ENCODE results near the gene MKNK1.

The MKNK1 gene

DNA sequence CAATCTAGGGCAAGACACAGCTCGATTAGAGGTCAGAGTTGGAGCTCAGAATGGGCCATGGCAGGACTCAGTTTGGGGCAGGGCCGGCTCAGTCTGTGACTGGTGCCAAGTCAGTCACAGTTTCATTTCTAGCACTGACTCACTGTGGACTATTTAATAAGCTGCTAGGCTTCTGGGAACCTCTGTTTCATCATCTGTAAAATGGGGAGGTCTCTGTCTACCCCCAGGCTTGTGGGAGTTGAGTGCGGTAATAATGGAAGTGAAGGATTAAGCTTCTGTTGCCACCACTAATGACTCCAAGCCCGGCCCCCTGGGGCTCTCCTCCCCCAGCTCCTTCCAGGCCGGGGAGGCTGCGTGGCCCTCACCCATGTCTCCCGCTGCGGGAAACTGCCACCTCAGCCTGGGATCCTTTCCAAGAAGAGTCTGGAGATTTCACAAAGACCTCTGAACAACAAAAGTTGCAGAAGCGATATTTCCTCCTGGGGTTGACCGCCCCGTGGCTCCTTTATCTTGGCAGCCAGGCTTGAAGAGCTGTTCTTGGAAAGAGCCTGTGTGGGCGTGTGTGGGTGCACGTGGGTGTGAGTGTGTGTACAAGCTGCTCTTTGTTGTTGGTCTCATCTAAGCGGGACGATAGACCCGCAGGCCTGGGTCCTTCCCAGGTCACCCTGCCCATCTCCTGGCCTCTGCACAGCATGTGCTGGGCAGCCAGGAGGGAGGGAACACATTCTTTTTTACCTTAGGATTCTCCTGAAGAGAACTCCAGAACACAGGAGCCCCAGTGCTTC is 81.7 kb downstream of the MKNK1 start:
- TF ChIP-seq, protein P1, sequence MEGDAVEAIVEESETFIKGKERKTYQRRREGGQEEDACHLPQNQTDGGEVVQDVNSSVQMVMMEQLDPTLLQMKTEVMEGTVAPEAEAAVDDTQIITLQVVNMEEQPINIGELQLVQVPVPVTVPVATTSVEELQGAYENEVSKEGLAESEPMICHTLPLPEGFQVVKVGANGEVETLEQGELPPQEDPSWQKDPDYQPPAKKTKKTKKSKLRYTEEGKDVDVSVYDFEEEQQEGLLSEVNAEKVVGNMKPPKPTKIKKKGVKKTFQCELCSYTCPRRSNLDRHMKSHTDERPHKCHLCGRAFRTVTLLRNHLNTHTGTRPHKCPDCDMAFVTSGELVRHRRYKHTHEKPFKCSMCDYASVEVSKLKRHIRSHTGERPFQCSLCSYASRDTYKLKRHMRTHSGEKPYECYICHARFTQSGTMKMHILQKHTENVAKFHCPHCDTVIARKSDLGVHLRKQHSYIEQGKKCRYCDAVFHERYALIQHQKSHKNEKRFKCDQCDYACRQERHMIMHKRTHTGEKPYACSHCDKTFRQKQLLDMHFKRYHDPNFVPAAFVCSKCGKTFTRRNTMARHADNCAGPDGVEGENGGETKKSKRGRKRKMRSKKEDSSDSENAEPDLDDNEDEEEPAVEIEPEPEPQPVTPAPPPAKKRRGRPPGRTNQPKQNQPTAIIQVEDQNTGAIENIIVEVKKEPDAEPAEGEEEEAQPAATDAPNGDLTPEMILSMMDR (conservative IDR thresholded peaks at IDR 0.05; ENCODE audit: low read depth), result no peak
- peak overlapping the region; percentile 75 for H3K27ac ChIP-seq
- POLR2A ChIA-PET (ENCODE audit: low non-redundant PET), result interaction anchor here (0.8 kb wide), 1 partner anchor 94 kb away, joined by 3 read pairs; the partner anchor contains the start of gene MOB3C
- CTCF ChIA-PET, result interaction anchor here (0.6 to 2.2 kb wide), 2 partner anchors 45 to 581 kb away, joined by 5 to 14 read pairs; no protein-coding TSS in a partner anchor
- peak; percentile 26 for DNase-seq (ENCODE audit: low spot score)

DNA sequence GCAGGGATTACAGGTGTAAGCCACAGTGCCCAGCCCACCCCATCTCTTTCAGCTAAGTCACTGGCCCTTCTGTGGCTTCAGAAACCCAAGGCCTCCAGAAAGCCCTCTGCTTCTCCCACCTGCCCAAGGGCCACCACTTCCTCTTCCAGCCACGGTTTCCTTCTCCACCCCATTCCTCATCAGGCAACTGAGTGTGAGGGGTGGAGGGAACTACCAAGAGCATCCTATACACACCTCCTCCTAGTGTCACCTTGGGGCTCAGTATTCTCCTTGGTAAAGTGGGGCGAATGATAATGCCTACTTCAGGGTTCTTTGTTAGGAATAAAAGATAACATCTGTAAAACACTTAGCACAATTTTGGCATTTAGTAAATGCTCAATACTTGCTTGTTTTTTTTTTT is 82.7 kb downstream of the MKNK1 start:
- no peak for DNase-seq (ENCODE audit: low spot score)
- CTCF ChIA-PET, result interaction anchor here (2.2 kb wide), 1 partner anchor 44 kb away, joined by 14 read pairs; no protein-coding TSS in a partner anchor
- TF ChIP-seq, protein P1 (conservative IDR thresholded peaks at IDR 0.05; ENCODE audit: low read depth), result no peak
- POLR2A ChIA-PET (ENCODE audit: low non-redundant PET), result no interaction called here
- H3K27ac ChIP-seq, result peak overlapping the region; percentile 75

GRCh38 chr1:46520063-46520911 is 83.8 kb downstream of the MKNK1 start:
- ChIA-PET CTCF (no interaction called here), POLR2A (ENCODE audit: low non-redundant PET) (no interaction called here)
- H3K27ac ChIP-seq, result peak overlapping the region; percentile 75
- DNase-seq (ENCODE audit: low spot score), result peak; percentile 86
- TF ChIP-seq, protein P1 (conservative IDR thresholded peaks at IDR 0.05; ENCODE audit: low read depth), result no peak

- H3K27ac ChIP-seq, result no peak overlapping the region
- TF ChIP-seq, protein P1 (conservative IDR thresholded peaks at IDR 0.05; ENCODE audit: low read depth), result no peak
- ChIA-PET CTCF (interaction anchor here (1.2 kb wide), 1 partner anchor 41 kb away, joined by 3 read pairs; no protein-coding TSS in a partner anchor), POLR2A (ENCODE audit: low non-redundant PET) (no interaction called here)
- no peak for DNase-seq (ENCODE audit: low spot score)
These were observed 84.9 kb downstream of the MKNK1 start for GRCh38 chr1:46519209-46519608.

- no peak overlapping the region for H3K27ac ChIP-seq
- CTCF ChIA-PET, result interaction anchor here (0.6 to 1.8 kb wide), 4 partner anchors 27 to 111 kb away, joined by 3 to 8 read pairs (median 5); no protein-coding TSS in a partner anchor
- TF ChIP-seq, protein P1 (conservative IDR thresholded peaks at IDR 0.05; ENCODE audit: low read depth), result no peak
- POLR2A ChIA-PET (ENCODE audit: low non-redundant PET), result no interaction called here
- no peak for DNase-seq (ENCODE audit: low spot score)
These were observed 86.1 kb downstream of the MKNK1 start for GRCh38 chr1:46517932-46518498.

Measured in RWPE1 (cell line).